ENCODE data around the gene MUC6. TPM values are rescaled to one million over a fixed set of nuclear protein-coding genes. Genes with fewer than 3 reads are reported as not detected.
A peak's percentile ranks its signal among the peaks of the same experiment; 100 is the strongest.

Gene MUC6
- total RNA-seq, 1 donor from 2014 or later: not detected

GRCh38 chr11:997907-998306 lies 38.6 kb downstream of the MUC6 start:
- no peaks in the 10 kb centered on the region for H3K9me3 Mint-ChIP-seq
- H3K27ac Mint-ChIP-seq (ENCODE audit: unreplicated experiment): no peak overlapping the region
- peaks cover 2% of the 10 kb centered on the region for H3K27me3 Mint-ChIP-seq (ENCODE audit: low read depth)
- no peak for DNase-seq (ENCODE audit: low read depth, low spot score)
- H3K36me3 Mint-ChIP-seq (ENCODE audit: low read depth): peaks cover 11% of the 10 kb centered on the region
- no peak overlapping the region for H3K4me3 Mint-ChIP-seq
- H3K4me1 Mint-ChIP-seq: peaks cover 20% of the 10 kb centered on the region
- TF ChIP-seq CTCF (conservative IDR thresholded peaks at IDR 0.05): no peak

- TF ChIP-seq CTCF (conservative IDR thresholded peaks at IDR 0.05): no peak
- no peak for DNase-seq (ENCODE audit: low read depth, low spot score)
- H3K9me3 Mint-ChIP-seq: no peaks in the 10 kb centered on the region
- H3K4me1 Mint-ChIP-seq: peaks cover 20% of the 10 kb centered on the region
- no peak overlapping the region for H3K4me3 Mint-ChIP-seq
- H3K36me3 Mint-ChIP-seq (ENCODE audit: low read depth): peaks cover 14% of the 10 kb centered on the region
- H3K27me3 Mint-ChIP-seq (ENCODE audit: low read depth): peaks cover 2% of the 10 kb centered on the region
- H3K27ac Mint-ChIP-seq (ENCODE audit: unreplicated experiment): peak overlapping the region; percentile 81
Observed at GRCh38 chr11:996681-997080, 39.8 kb downstream of the MUC6 start.

GRCh38 chr11:995752-996420 lies 40.6 kb downstream of the MUC6 start:
- DNase-seq (ENCODE audit: low read depth, low spot score): peak; percentile 32
- H3K27ac Mint-ChIP-seq (ENCODE audit: unreplicated experiment): no peak overlapping the region

GRCh38 chr11:995044-995751 lies 41.3 kb downstream of the MUC6 start:
- H3K9me3 Mint-ChIP-seq: no peaks in the 10 kb centered on the region
- peaks cover 8% of the 10 kb centered on the region for H3K36me3 Mint-ChIP-seq (ENCODE audit: low read depth)
- no peak overlapping the region for H3K27ac Mint-ChIP-seq (ENCODE audit: unreplicated experiment)
- H3K27me3 Mint-ChIP-seq (ENCODE audit: low read depth): peaks cover 2% of the 10 kb centered on the region
- H3K4me1 Mint-ChIP-seq: peaks cover 14% of the 10 kb centered on the region
- DNase-seq (ENCODE audit: low read depth, low spot score): no peak
- no peak overlapping the region for H3K4me3 Mint-ChIP-seq
- TF ChIP-seq CTCF (conservative IDR thresholded peaks at IDR 0.05): no peak

More at GRCh38 chr11:995752-996420, 40.6 kb downstream of the MUC6 start:
- TF ChIP-seq CTCF (conservative IDR thresholded peaks at IDR 0.05): no peak
- H3K9me3 Mint-ChIP-seq: no peaks in the 10 kb centered on the region
- H3K36me3 Mint-ChIP-seq (ENCODE audit: low read depth): peaks cover 11% of the 10 kb centered on the region
- peaks cover 17% of the 10 kb centered on the region for H3K4me1 Mint-ChIP-seq
- H3K4me3 Mint-ChIP-seq: peak overlapping the region; percentile 52
- H3K27me3 Mint-ChIP-seq (ENCODE audit: low read depth): peaks cover 2% of the 10 kb centered on the region

- no peak overlapping the region for H3K27ac Mint-ChIP-seq (ENCODE audit: unreplicated experiment)
- peaks cover 2% of the 10 kb centered on the region for H3K27me3 Mint-ChIP-seq (ENCODE audit: low read depth)
- TF ChIP-seq CTCF (conservative IDR thresholded peaks at IDR 0.05): no peak
- peaks cover 8% of the 10 kb centered on the region for H3K36me3 Mint-ChIP-seq (ENCODE audit: low read depth)
- H3K9me3 Mint-ChIP-seq: no peaks in the 10 kb centered on the region
- peaks cover 14% of the 10 kb centered on the region for H3K4me1 Mint-ChIP-seq
- DNase-seq (ENCODE audit: low read depth, low spot score): no peak
- H3K4me3 Mint-ChIP-seq: no peak overlapping the region
Observed at GRCh38 chr11:993632-994167, 42.8 kb downstream of the MUC6 start.

Data from neural crest cell (in vitro differentiated cells).